Ovary (tissue), 9 donors: ENCODE measurements around the gene ZNF385C. TPM values are rescaled to one million over a fixed set of nuclear protein-coding genes. Genes with fewer than 3 reads are reported as not detected.

ENCODE experiments used
- DNase-seq, 5 donors: peaks; one replicate each; pipeline ENCODE4 v3.0.0-alpha.2; 2019 to 2020
- H3K27ac ChIP-seq, 2 donors: fragments of 200-600 bp; one replicate each; pipeline versions ENCODE4 v1.5.1 to v1.8.0; 2019 to 2022
- H3K27me3 ChIP-seq: fragments of 200-600 bp; one replicate; pipeline ENCODE4 v1.8.0; 2022
- H3K36me3 ChIP-seq: fragments of 200-600 bp; sonication (generic); one replicate; pipeline ENCODE4 v1.5.1; 2019
- H3K4me1 ChIP-seq: one replicate; pipeline ENCODE4 v1.8.1; 2013; ENCODE audit warnings: mild to moderate bottlenecking, moderate library complexity; ENCODE audit not compliant: insufficient read depth
- H3K4me3 ChIP-seq: fragments of 200-600 bp; sonication (generic); one replicate; pipeline ENCODE4 v1.5.1; 2017
- H3K9me3 ChIP-seq, 2 donors: fragments of 200-600 bp in 1 of 2; sonication (generic) in 1 of 2; one replicate each; pipeline versions ENCODE4 v1.5.1 to v1.8.1; 2013 to 2019; ENCODE audit warnings: mild to moderate bottlenecking in 1 of 2, moderate library complexity in 1 of 2
- EP300 ChIP-seq: sonication (generic); formaldehyde crosslinking; IDR thresholded peaks from one replicate; pipeline ENCODE4 v1.6.1; 2017; ENCODE audit warnings: antibody characterized with exemption
- POLR2A ChIP-seq: fragments of 450-650 bp; IDR thresholded peaks from one replicate; pipeline ENCODE4 v1.6.1; 2017; ENCODE audit warnings: antibody characterized with exemption, mild to moderate bottlenecking, moderate library complexity
- whole genome bisulfite sequencing, 3 donors: extraction: QIAGEN DNeasy Blood & Tissue Kit in 1 of 3; methylation state at CpG; one replicate each; pipeline versions ENCODE4 v1.1.5 to v1.1.7; 2013 to 2017; 5-methylcytosine and 5-hydroxymethylcytosine counted together
- intact Hi-C, 4 donors: fragments of 100-400 bp; cut with DNase I; formaldehyde crosslinking; loops; one replicate each; pipeline versions ENCODE4 v1.11.0 to v1.15.1; 2022 to 2023
- polyA plus RNA-seq, 2 donors: library from polyadenylated mRNA; stranded (reverse); fragments of 200-250 nt in 1 of 2; fragments of 350-450 nt in 1 of 2; fragmentation: Illumina TruSeq in 1 of 2; extraction: RNeasy Lipid Tissue Mini Kit (QIAGEN cat#74804) in 1 of 2; gene quantifications; one replicate each; pipeline ENCODE4 v1.2.3, GENCODE V29; 2013 to 2014
- total RNA-seq, 7 donors: library from RNA; depleted of rRNA in 2 of 7; stranded (reverse); fragments of >200 nt in 2 of 7; fragmentation: NEBNext Ultra II Directional in 3 of 7; extraction: Animal tissue kit (Norgen Biotek cat#: 25700) in 3 of 7; gene quantifications; one replicate each; pipeline versions ENCODE4 v1.1.0 to v1.2.4, GENCODE V29; 2016 to 2023
- TF ChIP-seq, protein P1 (sequence below), 3 donors: fragments of 450-650 bp in 2 of 3; fragments of 200-600 bp in 1 of 3; IDR thresholded peaks; one replicate each; pipeline versions ENCODE4 v1.5.1 to v1.8.0; 2016 to 2022; ENCODE audit warnings: antibody characterized with exemption in 3 of 3, mild to moderate bottlenecking in 1 of 3
- donor health status: DM: no; HTN: no; CAD: no; lungs with moderate emphysema.
- donor health status: DM: no; HTN: no; CAD: no.
- donor health status: Bipolar disorder and iron deficiency.
- donor health status: DM: yes; HTN: yes; CAD: no.
- donor health status: DM: no; HTN: no; CAD: no.
- donor health status: DM: yes; HTN: yes; CAD: no.

ZNF385C gene
- total and polyA plus RNA-seq, 9 donors, result 0.36 to 3.0 (median 1.7) TPM

DNA sequence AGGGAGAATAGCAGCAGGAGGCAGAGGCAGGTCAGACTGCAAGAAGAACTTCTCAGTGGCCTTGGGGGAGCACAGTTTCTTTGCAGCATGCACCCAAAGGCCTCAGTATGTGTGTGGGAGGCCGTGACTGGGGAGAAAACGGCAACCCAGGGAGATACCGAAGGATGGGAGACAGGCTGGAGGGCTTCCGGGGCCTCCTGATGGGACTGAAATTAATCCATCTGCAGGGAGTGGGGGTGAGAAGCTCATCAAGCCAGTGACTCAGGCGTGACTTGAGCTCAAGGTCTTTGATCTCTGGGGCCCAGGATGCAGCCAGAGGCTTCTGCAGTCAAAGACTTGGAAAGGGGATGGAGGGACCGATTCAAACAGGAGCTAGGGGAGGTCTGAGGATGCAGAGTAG is 42.8 kb downstream of the ZNF385C start:
- Histone ChIP-seq H3K36me3 (no peaks in the 10 kb centered on the region), H3K9me3 (no peaks in the 10 kb centered on the region), H3K27ac (no peak overlapping the region), H3K4me1 (peaks cover 1% of the 10 kb centered on the region), H3K27me3 (no peaks in the 10 kb centered on the region), H3K4me3 (no peak overlapping the region)
- TF ChIP-seq, protein P1, sequence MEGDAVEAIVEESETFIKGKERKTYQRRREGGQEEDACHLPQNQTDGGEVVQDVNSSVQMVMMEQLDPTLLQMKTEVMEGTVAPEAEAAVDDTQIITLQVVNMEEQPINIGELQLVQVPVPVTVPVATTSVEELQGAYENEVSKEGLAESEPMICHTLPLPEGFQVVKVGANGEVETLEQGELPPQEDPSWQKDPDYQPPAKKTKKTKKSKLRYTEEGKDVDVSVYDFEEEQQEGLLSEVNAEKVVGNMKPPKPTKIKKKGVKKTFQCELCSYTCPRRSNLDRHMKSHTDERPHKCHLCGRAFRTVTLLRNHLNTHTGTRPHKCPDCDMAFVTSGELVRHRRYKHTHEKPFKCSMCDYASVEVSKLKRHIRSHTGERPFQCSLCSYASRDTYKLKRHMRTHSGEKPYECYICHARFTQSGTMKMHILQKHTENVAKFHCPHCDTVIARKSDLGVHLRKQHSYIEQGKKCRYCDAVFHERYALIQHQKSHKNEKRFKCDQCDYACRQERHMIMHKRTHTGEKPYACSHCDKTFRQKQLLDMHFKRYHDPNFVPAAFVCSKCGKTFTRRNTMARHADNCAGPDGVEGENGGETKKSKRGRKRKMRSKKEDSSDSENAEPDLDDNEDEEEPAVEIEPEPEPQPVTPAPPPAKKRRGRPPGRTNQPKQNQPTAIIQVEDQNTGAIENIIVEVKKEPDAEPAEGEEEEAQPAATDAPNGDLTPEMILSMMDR (IDR thresholded peaks at IDR 0.05), result no peak
- TF ChIP-seq EP300, result no peak
- no peak for TF ChIP-seq POLR2A
- intact Hi-C loops, result no loop called here
- DNase-seq, result no peak
- WGBS, 3 donors, result 29 to 32% (median 31%) methylated on average over 6 of the region's 6 CpGs

DNA sequence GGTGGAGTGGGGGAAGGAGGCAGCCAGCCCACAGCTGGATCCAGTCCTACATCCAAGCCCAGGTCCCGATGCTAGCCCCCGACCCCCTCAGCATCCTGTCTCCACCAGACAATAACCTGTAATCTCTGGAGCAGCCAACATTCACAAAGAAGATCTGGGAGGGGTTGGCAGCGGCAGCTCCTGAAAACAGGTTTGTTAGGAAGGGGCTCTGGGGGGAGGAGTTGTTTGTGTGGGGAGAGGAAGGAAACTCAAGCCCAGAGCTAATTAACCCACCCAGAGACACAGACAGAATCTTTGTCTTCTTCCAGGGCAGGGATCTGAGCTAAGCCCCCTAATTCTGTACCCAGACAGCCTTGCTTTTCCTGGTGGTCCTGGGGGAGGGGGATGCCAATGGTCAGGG is 43.2 kb downstream of the ZNF385C start:
- H3K4me1 ChIP-seq, result peaks cover 1% of the 10 kb centered on the region
- no peaks in the 10 kb centered on the region for H3K27me3 ChIP-seq
- 14 to 26% (median 23%) methylated on average over 3 of the region's 3 CpGs for WGBS, 3 donors
- TF ChIP-seq EP300 (no peak), POLR2A (no peak)
- TF ChIP-seq, protein P1 (IDR thresholded peaks at IDR 0.05), result no peak
- no peaks in the 10 kb centered on the region for H3K36me3 ChIP-seq
- H3K27ac ChIP-seq, result no peak overlapping the region
- no peak for DNase-seq
- H3K9me3 ChIP-seq, result no peaks in the 10 kb centered on the region
- H3K4me3 ChIP-seq, result no peak overlapping the region
- intact Hi-C loops, result no loop called here

DNA sequence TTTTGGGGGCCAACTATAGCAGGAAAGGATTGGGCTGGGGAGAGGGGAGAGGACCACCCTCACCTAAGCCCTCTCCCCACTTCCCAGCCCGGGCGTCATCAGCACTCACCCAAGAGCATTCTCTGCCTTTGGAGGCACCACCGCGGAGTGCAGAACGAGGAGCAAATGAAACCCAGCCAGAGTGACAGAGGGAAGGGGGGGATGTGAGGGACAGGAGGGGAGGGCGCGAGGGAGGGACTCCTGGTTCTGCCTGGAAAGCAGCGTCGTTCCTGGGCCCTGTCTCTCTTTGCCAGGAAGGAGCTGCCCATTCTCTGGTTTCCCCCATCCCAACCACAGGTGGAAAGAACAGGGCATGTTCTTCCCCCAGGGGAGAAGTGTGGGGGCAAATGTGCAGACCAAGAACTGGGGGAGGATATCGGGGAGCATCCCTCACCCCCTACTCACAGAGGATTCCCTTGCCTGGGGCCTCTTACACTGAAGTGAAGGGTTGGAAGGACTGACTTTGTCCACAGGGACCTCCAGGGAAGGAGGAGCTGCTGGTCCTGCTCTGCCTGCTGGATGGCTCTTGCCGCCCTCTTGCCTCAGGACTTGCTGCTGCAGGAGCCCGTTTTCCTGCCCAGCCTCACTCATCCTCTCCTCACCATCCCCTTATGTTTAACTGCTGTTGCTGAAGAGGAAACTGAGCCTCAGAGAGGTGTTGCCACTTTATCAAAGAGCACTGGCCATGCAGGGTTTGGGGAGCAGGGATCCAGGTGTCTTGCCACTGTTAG is 44.4 kb downstream of the ZNF385C start:
- H3K27me3 ChIP-seq, result no peaks in the 10 kb centered on the region
- WGBS, 3 donors, result 21 to 30% (median 27%) methylated on average over 12 of the region's 12 CpGs
- intact Hi-C loops, result no loop called here

DNA sequence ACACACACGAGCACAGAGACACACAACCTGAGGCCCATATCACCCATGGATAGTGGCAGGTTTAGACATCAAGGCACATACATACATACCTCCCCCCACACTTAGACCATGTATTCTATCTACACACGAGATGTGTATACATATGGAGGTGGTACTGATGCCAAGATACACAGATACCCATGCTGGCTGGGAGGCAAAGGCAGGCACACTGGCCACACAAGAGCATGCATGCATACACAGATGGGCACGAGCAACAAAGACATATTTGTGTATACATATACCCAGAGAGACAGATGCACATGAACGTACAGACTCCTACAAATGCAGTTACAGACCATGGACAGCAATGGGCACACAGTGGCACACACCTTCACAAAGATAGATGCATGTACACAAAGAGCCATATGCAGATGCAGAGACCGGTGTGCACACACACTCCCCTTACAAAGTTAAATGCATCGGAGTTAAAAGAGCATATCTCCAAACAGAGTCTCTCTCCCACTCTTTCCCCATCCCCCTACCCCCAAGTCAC is 45.9 kb downstream of the ZNF385C start:
- Histone ChIP-seq H3K4me1 (peaks cover 3% of the 10 kb centered on the region), H3K4me3 (no peak overlapping the region), H3K36me3 (no peaks in the 10 kb centered on the region), H3K27ac (no peak overlapping the region), H3K9me3 (no peaks in the 10 kb centered on the region), H3K27me3 (no peaks in the 10 kb centered on the region)
- no peak for DNase-seq
- intact Hi-C loops, result no loop called here
- TF ChIP-seq, protein P1 (IDR thresholded peaks at IDR 0.05), result no peak
- TF ChIP-seq POLR2A (no peak), EP300 (no peak)
- 70 to 75% (median 70%) methylated on average over 6 of the region's 6 CpGs for WGBS, 3 donors

More for the DNA sequence above, 44.4 kb downstream of the ZNF385C start:
- TF ChIP-seq EP300 (no peak), POLR2A (no peak)
- TF ChIP-seq, protein P1 (IDR thresholded peaks at IDR 0.05), result no peak
- Histone ChIP-seq H3K36me3 (no peaks in the 10 kb centered on the region), H3K4me1 (peaks cover 3% of the 10 kb centered on the region), H3K9me3 (no peaks in the 10 kb centered on the region), H3K27ac (no peak overlapping the region), H3K4me3 (no peak overlapping the region)
- no peak for DNase-seq
